GM19193 (cell line): ENCODE results near the gene PTMA.

Source experiments
- POLR2A ChIP-seq: IDR thresholded peaks from 4 replicates; pipeline ENCODE4 v1.6.1; 2011; ENCODE audit not compliant: insufficient read depth, insufficient read length; ENCODE audit errors: extremely low read depth

The PTMA gene, protein sequence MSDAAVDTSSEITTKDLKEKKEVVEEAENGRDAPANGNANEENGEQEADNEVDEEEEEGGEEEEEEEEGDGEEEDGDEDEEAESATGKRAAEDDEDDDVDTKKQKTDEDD

DNA sequence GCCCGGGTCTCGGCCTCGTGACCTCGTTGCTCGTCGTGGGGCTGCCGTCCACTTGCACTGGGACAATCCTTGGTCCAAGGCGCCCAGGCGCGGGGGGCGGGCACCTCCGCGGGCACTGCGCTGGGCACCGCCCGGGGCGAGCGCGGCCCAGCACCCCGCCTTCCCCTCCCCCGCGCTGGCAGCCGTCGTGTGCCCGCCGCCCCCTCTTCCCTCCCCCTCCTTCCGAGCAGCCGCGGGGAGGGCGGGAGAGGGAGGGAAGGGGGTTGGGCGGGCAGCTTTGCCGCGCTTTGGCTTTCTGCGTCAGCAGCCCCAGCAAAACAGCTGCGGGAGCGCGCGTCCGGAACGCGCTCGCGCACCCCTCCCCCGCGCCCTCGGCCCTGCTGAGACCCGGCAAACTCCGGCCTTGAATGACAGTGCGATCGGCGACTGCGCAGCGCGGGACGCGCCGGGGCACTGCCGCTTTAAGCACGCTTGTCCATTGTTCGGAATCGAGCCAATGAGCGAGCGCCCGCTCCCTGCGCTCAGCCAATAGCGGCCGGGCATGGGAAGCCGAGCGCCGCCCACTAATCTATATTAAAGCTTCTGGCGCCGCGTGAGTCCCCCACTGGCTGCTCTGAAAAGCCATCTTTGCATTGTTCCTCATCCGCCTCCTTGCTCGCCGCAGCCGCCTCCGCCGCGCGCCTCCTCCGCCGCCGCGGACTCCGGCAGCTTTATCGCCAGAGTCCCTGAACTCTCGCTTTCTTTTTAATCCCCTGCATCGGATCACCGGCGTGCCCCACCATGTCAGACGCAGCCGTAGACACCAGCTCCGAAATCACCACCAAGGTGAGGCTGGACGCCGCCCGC is at the start of gene PTMA:
TSS of gene PTMA (plus strand) at position 599 of the 846 bp plus-strand sequence. CDS start at position 781, 182 bp downstream.
- peak; percentile 99 for TF ChIP-seq POLR2A

DNA sequence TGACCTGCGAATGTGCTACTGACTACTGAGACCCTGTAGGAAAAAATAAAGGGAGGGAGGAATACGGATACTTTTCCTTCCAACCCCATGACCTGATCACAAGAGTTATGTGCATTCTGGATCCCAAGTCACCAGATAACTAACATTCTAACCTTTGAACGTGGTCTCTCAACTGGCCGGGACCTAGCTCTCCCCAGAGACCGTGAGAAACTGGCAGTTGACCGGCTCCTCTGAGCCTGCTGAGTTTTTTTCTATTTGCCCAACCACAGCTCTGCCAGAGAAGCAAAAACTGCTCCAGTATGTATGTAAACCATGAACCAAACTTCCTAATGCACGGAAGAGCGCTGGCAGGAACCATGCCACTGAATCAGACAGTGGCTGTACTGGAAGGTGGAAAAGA is 47.5 kb upstream of the PTMA start:
- TF ChIP-seq POLR2A: no peak

DNA sequence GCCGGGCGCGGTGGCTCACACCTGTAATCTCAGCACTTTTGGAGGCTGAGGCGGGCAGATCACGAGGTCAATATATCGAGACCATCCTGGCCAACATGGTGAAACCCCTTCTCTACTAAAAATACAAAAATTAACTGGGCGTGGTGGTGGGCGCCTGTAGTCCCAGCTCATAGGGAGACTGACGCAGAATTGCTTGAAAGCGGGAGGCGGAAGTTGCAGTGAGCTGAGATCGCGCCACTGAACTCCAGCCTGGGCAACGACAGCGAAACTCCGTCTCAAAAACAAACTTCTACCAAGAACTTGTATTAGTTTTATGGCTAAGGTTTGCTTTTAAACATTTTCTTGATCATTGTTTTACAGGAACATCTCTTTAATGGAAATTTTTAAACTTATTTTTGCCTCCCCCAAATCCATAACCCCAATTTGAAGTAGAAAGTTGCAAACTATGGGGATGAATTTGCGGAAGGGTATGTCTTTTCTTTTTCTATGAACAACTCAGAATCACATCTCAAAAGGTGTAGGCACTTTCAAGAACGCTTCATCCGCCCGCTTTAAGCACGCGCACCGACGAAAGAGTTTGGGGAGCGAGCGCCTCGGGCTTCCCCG is 46.8 kb upstream of the PTMA start:
- TF ChIP-seq POLR2A: no peak

DNA sequence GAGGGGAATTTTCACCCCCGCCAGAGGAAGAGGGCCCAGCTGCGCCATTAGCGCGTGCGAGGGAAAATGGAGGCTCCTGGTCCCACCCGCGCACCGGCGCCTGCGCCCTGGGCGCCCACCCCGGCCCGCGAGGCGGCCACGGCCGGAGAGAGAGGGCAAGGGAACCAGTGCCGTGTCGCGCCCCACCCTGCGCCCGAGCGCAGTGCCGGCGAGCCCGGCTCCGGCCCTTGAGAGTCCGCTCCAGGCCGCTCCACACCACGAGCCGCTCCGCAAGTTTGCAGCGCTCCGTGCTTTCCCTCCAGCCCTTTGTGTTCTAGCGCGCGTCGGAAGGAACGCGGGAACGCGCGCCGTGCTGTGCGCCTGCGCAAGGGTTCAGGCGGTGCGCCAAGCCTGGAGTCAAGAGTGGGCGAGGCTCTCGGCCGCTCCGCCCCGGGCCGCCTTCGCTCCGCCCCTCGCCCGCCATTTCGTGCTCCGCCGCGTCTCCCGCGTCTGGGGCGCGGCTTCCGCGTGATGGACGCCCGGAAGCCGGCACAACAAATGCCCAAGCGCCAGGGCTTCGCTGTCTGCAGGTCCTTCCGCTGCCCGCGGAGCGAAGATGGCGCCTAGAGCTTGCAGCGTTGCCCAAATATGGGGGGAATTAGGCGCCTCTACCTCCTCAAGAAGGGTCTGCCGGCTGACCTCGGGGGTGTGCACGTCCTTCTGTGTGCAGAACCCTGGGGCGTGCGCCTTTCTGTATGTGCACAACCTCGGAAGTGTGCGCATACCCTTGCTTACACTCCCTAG is 46.1 kb upstream of the PTMA start:
- TF ChIP-seq POLR2A: peak; percentile 76

DNA sequence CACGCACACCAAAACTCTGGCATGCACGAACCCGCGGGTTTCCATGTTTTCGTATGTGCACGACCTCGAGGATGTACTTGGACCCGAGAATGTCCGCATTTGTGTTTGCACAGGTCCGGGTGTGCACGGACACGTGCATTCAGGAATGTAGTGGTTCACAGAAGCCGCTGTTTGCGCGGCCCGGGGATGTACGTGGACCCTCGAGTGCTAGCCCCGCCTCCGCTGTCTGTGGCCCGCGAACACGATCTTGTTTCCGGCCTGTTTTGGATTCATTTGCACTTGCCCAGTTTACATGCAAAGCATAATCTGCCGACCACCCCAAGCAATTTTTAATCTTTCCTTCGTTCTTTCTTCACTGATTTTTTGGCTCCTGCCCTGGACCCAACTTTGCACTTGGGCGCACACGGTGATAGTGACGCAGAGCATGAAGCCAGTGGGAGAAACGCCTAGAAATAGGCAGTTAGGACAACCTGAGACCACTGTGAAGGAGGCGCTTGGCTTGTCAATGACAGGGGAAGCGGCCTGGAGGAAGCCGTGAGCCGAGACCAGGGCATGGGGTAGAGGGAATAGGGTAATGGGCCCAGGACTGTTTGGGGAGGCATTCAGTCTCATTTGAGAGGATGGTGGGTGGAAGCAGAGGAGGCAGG is 45.4 kb upstream of the PTMA start:
- no peak for TF ChIP-seq POLR2A

DNA sequence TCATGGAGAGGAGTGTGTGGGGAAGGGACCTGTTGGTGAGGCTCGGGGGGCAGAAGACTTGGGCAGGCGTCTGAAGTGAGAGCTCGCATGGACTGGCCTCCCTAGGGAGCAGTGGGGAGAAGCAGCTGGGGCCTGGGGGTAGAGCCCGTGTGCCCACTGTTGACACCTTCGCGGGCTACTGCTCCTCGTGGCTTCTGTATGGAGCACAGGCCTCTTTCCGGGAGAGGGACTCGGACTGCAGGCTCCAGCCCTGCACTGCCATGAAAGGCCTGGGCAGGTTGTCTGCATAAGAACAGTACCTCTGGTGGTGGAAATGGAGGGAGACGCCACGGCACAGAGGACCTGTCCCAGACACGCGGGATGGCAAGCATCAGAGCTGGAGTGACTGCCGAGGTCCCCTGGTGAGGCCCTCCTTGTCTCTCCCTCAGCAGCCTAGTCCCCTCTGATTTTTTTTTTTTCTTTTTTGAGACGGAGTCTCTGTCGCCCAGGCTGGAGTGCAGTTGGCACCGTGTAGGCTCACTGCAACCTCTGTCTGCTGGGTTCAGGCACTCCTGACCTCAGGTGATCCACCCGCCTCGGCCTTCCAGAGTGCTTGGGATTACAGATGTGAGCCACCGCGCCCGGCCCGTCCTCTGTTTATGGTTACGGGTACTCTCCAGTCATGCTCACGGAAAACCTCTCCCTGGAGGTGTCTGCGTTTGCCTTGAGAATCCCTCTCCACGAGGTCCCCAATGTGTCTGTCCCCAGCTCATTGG is 44.7 kb upstream of the PTMA start:
- TF ChIP-seq POLR2A: no peak

DNA sequence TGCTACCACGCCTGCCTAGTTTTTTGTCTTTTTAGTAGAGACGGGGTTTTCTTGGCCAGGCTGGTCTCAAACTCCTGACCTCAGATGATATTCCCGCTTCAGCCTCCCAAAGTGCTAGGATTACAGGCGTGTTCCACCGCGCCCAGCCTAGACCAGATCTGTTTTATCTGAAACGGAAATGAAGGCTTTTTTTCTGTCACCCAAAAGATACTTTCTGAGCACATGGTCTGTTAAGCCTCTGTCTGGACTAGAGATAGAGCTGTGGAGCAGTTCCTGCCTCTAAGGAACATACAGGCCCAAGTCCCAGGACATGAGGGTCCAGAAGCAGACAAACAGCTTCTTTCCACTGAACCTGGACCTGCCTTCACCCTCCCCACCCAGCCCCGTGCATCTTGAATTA is 43.6 kb upstream of the PTMA start:
- no peak for TF ChIP-seq POLR2A

DNA sequence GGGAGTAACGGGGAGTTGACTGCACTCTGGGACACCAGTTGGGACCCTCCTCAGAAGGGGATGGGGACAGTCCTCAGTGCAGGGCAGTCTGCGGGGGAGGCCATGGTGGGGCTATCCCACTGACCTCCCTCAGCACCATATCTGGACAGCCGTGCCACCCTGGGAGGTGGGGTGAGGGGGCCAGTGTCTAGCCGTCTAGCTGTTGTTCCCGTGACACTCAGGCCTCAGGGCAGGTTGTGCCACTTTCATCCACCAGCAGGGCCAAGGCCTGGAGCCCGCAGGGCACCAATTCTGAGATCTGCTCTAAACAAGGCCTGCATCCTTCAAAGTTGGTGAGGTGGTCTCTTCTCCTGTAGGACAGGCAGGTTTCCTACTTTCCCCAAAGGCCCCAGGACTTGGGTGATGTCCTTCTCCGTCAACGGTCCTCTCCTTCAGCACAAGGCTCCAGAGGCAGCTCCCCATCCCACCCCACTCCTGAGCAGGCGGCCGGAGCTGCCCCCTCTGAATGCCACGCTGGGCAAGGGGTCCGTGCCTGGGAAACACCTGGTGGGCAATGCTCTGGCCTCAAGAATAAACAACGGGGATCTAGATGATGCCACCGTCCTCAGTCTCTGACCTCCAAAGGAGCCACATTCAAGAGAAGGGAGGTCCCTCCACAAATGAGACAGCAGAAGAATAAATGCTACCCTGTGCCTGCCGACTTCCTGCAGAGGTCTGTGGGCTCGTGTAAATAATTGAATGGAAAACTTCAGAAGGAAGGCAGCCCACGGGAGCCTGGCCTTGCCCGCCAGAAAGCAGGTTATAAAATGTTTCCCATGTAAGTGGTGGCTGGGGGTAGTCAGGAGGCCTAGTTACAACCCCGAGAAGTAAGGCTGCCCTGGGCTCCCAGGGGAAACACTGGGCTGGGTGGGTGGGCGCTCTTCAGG is 42.8 kb upstream of the PTMA start:
- TF ChIP-seq POLR2A: no peak

DNA sequence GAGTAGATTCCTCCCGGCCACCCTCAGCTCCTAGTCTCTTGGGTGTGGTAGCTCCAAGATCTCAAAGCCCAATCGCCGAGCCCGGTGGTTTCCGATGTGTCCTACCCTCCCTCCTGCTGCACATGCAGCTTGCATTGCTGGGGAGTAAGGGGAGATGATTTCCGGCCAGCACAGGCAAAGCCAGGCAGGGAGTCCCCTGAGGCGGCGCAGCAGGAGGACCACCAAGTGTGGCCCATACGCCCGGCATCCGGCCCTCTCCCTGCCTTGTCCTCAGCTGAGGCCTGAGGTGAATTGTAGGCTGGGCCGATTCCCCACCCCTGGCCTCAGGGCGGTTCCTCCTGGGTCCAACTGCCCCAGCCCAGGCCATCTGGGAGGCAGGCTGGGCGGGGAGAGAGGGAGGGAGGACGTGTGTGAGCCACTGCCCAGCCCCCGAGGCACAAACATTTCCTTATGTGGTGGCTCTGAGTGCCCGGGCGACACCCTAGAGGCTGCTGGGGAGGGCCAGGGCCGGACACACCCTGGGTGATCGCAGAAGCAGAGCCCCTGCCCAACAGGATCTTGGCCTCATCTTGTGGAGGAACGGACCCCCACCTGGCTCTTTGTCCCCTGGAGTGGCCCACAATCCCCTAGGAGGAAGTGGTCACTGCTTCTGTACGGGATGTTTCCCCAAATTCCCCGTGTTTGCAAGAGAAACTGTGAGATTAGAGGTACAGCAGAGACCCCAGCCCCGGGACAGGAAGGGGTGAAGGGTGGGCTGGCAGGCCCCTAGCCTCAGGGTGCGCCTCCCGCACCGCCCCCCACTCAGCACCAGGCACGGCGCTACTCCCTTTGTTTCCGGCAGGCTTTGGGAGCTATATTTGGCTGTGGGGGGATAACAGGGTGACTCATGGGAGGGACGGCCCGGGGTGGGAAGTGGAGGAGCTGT is 41.9 kb upstream of the PTMA start:
- TF ChIP-seq POLR2A: peak; percentile 96

DNA sequence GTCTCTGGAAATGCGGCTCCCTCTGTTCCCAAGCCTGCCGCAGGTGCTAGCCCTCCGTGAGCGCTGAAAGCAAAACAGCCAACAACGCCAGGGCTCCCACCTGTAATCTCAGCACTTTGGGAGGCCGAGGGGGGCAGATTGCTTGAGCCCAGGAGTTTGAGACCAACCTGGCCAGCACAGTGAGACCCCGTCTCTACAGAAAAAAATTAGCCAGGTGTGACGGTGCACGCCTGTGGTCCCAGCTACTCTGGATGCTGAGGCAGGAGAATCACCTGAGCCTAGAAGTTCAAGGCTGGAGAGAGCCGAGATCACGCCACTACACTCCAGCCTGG is 41.3 kb upstream of the PTMA start:
- no peak for TF ChIP-seq POLR2A

DNA sequence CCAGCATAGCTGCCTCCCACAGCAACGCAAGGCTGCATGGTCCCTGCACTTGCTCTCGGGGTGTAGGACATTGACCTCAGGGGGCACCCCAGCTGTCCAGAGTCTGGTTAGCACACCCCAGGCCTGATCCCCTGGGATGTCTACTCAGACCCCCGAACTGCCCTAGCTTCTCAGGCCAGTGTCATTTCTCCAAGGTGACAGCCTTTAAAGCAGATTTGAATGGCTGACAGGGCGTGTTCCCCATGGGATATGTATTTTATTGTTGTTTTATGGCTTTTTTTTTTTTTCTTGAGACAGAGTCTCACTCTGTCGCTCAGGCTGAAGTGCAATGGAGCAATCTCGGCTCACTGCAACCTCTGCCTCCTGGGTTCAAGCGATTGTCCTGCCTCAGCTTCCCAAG is 40.8 kb upstream of the PTMA start:
- TF ChIP-seq POLR2A: no peak

DNA sequence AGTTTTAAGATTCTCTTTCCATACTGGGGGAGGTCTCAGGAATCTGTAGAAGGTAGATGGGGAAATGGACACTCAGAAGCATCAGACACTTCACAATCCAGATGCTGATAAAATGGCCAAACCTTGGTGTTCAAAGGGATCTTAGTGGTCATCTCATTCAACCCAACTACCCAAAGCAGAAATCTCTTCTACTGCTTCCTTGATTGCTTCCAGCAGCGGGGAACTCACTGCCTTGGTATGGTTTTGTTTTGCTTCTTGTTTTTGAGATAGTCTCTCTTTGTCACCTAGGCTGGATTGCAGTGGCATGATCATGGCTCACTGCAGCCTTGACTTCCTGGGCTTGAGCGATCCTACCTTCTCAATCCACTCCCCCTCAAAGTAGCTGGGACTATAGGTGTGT is 39.3 kb upstream of the PTMA start:
- no peak for TF ChIP-seq POLR2A
